HTERT RPE-1 (cell line): ENCODE results near the gene TCF25.
"Not testable (repeated sequence)": the region's sequence is repeated elsewhere in the genome, so short reads cannot be mapped to it uniquely, and the experiment has no call there.

ENCODE experiments used
- in situ Hi-C: fragments of 300-500 bp; cut with MboI; formaldehyde crosslinking; loops from 4 replicates; pipeline ENCODE4 v1.14.3; 2020; ENCODE audit warnings: low sequenced_read_pairs

TCF25 gene

GRCh38 chr16:89871895-89872294 lies 1.5 kb upstream of the TCF25 start:
- in situ Hi-C loops = no loop called here

GRCh38 chr16:89873972-89874689 lies 739 bp downstream of the TCF25 start:
- in situ Hi-C loops = no loop called here

GRCh38 chr16:89879123-89879522 lies 5.7 kb downstream of the TCF25 start:
- in situ Hi-C loops = not testable (repeated sequence)

GRCh38 chr16:89880477-89881367 lies 7.3 kb downstream of the TCF25 start:
- in situ Hi-C loops = no loop called here

- in situ Hi-C loops = no loop called here
These were observed 8.0 kb downstream of the TCF25 start for GRCh38 chr16:89881368-89881730.

GRCh38 chr16:89883346-89884040 lies 10.1 kb downstream of the TCF25 start:
- in situ Hi-C loops = no loop called here

- in situ Hi-C loops = no loop called here
These were observed 10.6 kb downstream of the TCF25 start for GRCh38 chr16:89884041-89884421.

- in situ Hi-C loops = no loop called here
These were observed 13.9 kb downstream of the TCF25 start for GRCh38 chr16:89887243-89887642.

- in situ Hi-C loops = no loop called here
These were observed 16.8 kb downstream of the TCF25 start for GRCh38 chr16:89890200-89890599.

- in situ Hi-C loops = no loop called here
These were observed 17.7 kb downstream of the TCF25 start for GRCh38 chr16:89890886-89891657.

- in situ Hi-C loops = no loop called here
These were observed 18.8 kb downstream of the TCF25 start for GRCh38 chr16:89892055-89892630.

- in situ Hi-C loops = no loop called here
These were observed 19.2 kb downstream of the TCF25 start for GRCh38 chr16:89892635-89893034.

GRCh38 chr16:89893642-89894548 lies 20.5 kb downstream of the TCF25 start:
- in situ Hi-C loops = no loop called here

GRCh38 chr16:89895482-89896250 lies 22.3 kb downstream of the TCF25 start:
- in situ Hi-C loops = no loop called here

- in situ Hi-C loops = no loop called here
These were observed 23.8 kb downstream of the TCF25 start for GRCh38 chr16:89897204-89897603.

GRCh38 chr16:89898201-89898967 lies 25.0 kb downstream of the TCF25 start:
- in situ Hi-C loops = no loop called here

- in situ Hi-C loops = no loop called here
These were observed 26.6 kb downstream of the TCF25 start for GRCh38 chr16:89899879-89900481.

- in situ Hi-C loops = no loop called here
These were observed 27.5 kb downstream of the TCF25 start for GRCh38 chr16:89900885-89901284.
